PC-9 (cell line): ENCODE data around the gene TSPAN11.

ENCODE experiments used
- CTCF ChIP-seq: fragments of 200-600 bp; sonication (generic); conservative IDR thresholded peaks from 2 replicates; pipeline ENCODE4 v1.6.1; 2017; ENCODE audit warnings: mixed run types, antibody characterized with exemption, mild to moderate bottlenecking, moderate library complexity
- EZH2 ChIP-seq: fragments of 200-600 bp; sonication (generic); IDR thresholded peaks from 2 replicates; pipeline ENCODE4 v1.8.0; 2017; ENCODE audit warnings: antibody characterized with exemption, low read depth

GRCh38 chr12:31002361-31002725, 75.8 kb downstream of the TSPAN11 start:
- no peak for TF ChIP-seq CTCF
- no peak for TF ChIP-seq EZH2
